Right renal pelvis (tissue), 4 donors: Measurements from ENCODE around the gene TCF19. TPM values are rescaled to one million over a fixed set of nuclear protein-coding genes. Genes with fewer than 3 reads are reported as not detected.
"Not testable (repeated sequence)": the region's sequence is repeated elsewhere in the genome, so short reads cannot be mapped to it uniquely, and the experiment has no call there.

Experiments used
- DNase-seq, 4 donors: peaks; one replicate each; pipeline ENCODE4 v3.0.0-alpha.2; 2013; ENCODE audit warnings: low read depth in 4 of 4, low spot score in 3 of 4, missing footprints in 1 of 4
- polyA plus RNA-seq, 4 donors: library from polyadenylated mRNA; unstranded; fragments of 120-200 nt; gene quantifications; one replicate each; pipeline ENCODE4 v1.2.1, GENCODE V29; 2013; ENCODE audit not compliant: insufficient read length in 4 of 4

Gene TCF19
- polyA plus RNA-seq, 4 donors, result 17.2 to 20.1 (median 18.1) TPM

- DNase-seq, result peak in 1 of 4 donors; percentile 20
These were observed 770 bp downstream of the TCF19 start for GRCh38 chr6:31158863-31159855.

- no peak for DNase-seq
These were observed 3.1 kb downstream of the TCF19 start for GRCh38 chr6:31161216-31162126.

GRCh38 chr6:31162463-31163165, 4.2 kb downstream of the TCF19 start:
- DNase-seq, result no peak

DNA sequence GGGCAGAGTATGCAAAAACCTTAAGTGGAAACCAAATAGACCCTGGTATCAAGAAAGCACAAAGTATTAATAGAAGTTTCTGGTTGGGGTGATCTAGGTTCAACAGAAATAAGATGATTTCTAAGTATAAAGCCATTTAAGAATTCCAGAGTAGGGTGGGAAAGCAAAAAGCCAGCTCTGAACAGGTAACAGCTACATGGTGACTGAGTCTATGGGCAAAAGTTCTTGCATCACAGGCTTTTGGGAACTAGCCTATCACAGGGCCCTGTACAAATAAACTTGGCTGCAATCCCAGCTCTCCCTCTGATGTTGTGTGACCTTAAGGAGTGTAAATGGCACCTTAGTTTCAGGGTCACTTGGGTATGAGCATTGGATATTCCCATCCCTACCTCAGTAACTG, 5.5 kb downstream of the TCF19 start:
- DNase-seq, result no peak

GRCh38 chr6:31164475-31165063, 6.2 kb downstream of the TCF19 start:
- not testable (repeated sequence) for DNase-seq

- DNase-seq, result not testable (repeated sequence)
These were observed 6.9 kb downstream of the TCF19 start for GRCh38 chr6:31165064-31165832.

DNA sequence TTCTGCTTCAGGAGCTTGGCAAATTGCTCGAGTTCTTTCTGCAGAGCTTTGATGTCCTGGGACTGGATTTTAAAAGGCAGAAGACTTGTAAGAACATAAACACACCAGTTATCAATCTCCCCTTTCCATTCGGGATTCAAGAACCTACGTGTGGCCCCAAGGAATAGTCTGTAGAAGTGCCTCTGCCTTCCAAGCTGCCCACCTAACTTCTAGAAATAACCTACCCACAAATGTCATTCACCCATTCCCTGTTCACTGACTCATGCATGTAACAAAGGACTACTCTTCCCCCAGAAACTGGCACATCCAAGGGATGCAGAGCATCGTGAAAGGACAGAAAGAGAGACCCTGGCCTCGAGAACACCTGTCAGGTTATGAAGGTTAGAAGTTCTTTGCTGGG, 7.6 kb downstream of the TCF19 start:
- no peak for DNase-seq

- no peak for DNase-seq
These were observed 10.2 kb downstream of the TCF19 start for GRCh38 chr6:31168606-31169005.

DNA sequence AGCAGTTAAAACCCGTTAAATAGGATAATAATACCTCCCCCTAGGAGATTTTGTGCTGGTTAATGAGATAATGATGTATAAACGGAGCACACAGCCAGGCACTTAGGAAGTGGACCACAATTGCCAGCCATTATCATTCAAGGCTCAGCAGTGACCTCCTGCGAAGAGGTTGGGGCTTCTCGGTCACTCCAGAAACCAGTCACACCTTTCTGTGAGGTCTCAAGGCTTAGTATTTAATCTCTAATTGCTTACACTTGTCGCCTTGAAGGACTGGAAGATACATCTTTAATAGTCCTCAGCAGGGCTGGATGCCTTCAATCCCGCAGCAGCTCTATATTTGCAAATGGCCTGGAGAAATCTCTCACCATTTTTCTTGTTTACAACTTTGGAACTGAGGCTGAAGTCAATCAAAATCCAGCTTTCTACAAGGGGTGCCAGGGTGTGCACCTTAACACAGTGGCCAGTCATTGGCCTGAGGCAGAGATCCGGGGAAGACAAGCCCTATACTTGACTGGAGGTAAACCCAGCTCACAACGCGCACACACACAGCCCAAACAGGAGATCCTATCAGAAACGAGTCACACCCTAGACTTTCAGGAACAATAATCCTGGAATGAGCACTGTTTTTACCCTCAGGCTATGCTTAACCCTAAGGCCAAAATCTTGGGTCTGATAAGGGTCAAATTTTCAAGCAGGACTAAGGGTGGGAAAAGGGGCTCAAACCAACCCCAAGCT, 10.9 kb downstream of the TCF19 start:
- DNase-seq, result no peak

DNA sequence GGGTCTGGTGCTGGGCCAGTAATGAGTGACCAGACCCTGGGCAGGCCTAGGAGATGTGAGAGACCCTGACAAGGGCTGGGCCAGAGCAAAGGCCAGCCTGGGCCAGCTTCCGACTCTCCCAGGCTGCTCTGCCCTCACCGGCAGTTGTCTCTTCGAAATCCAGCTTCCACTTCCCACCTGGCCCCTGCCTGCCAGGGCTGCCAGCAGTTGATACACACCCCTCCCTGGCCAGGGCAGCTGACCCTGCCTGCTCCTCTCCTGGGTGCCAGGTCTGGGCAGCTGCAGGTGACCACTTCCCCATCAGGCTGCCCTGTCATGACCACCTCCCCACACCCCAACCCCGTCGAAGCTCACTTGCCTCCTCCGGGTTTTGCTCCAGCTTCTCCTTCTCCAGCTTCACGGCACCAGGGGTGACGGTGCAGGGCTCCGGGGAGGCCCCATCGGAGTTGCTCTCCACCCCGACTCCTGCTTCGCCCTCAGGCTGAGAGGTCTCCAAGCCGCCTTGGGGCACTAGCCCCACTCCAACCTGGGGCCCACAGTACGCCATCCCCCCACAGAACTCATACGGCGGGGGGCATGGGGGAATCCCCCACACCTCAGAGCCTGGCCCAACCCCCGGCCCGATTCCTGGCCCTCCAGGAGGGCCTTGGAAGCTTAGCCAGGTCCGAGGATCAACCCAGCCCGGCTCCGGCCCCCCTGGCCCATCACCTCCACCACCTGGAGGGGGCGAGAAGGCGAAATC, 11.6 kb downstream of the TCF19 start:
- DNase-seq, result not testable (repeated sequence)

DNA sequence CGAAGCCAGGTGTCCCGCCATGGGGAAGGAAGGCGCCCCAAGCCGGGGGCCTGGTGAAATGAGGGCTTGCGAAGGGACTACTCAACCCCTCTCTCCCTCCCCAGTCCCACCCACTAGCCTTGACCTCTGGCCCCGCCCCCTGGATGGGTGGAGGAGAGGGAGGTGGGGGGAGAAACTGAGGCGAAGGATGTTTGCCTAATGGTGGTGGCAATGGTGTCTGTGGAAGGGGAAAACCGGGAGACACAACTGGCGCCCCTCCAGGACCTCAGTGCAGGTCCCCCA, 12.2 kb downstream of the TCF19 start, which contains the start of gene POU5F1:
POU5F1 (minus strand) TSS at position 83 of the 282 bp plus-strand sequence; CDS start at position 21, 62 bp downstream.
- no peak for DNase-seq

- no peak for DNase-seq
These were observed 12.7 kb downstream of the TCF19 start for GRCh38 chr6:31170987-31171671.

GRCh38 chr6:31171931-31172905, 13.8 kb downstream of the TCF19 start:
- DNase-seq, result no peak

DNA sequence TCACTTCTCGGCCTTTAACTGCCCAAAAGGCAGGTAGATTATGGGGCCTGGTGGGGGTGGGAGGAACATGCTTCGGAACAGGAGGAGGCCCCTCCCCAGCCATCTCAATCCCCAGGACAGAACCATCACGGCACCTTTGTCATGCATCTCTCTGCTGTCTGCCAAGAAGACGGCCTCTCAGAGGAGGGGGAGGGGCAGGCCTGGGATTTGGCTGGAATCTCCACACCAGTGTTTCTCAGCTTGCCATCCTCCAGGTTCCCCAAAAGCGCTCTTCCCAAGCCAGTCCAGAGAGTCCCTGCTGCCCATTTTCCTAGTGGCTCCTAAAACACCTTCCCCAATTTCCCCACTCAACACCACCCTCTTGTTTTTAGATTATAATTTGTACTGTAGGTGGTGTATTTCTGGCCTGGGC, 14.6 kb downstream of the TCF19 start:
- DNase-seq, result no peak

DNA sequence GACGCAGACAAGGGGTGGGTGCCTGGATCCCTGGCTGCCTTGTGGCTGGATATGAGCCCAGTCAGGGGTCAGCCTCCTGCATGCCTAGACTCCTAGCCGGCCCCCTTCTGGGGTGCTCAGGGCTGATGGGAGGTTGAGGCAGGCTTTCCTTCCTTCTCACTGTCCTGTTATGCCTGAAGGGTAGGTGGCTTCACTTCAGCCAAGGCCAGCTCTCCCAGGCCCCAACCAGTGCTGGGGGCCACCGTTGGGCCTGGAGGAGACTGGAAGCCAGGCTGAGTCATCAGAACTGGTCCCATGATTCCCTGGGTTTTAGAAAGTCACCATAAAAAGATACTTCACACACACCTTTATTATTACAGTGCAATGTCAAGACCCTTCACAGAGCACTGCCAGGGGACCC, 15.0 kb downstream of the TCF19 start:
- DNase-seq, result no peak

GRCh38 chr6:31174378-31174777, 16.0 kb downstream of the TCF19 start:
- DNase-seq, result no peak
